T-helper 17 cell (primary cell): ENCODE data around the gene CD300LF. TPM values are rescaled to one million over a fixed set of nuclear protein-coding genes. Genes with fewer than 3 reads are reported as not detected.

Source experiments
- ATAC-seq: fragments of 150-1000 bp; cut with Tn5 transposase; 2 replicates; pipeline ENCODE4 v1.10.0; 2021; ENCODE audit warnings: mild to moderate bottlenecking, moderate library complexity
- DNase-seq, 3 donors: peaks; one replicate each; pipeline versions ENCODE4 v3.0.0 to v3.0.0-alpha.2; 2020 to 2021
- H3K9me3 ChIP-seq: one replicate; pipeline ENCODE4 v1.7.0; 2013; ENCODE audit warnings: low read length, mild to moderate bottlenecking; ENCODE audit not compliant: control insufficient read depth, poor library complexity, severe bottlenecking
- H3K27ac Mint-ChIP-seq: one replicate; pipeline ENCODE4 v1.8.0; 2022; ENCODE audit warnings: mild to moderate bottlenecking, moderate library complexity, mixed read lengths
- H3K27me3 Mint-ChIP-seq: one replicate; pipeline ENCODE4 v1.8.0; 2022; ENCODE audit warnings: mixed read lengths
- H3K36me3 Mint-ChIP-seq: one replicate; pipeline ENCODE4 v1.8.0; 2022; ENCODE audit warnings: low read depth, mixed read lengths
- H3K4me1 Mint-ChIP-seq: one replicate; pipeline ENCODE4 v1.8.0; 2022; ENCODE audit warnings: mild to moderate bottlenecking, mixed read lengths
- H3K4me3 Mint-ChIP-seq: one replicate; pipeline ENCODE4 v1.8.0; 2022; ENCODE audit warnings: mild to moderate bottlenecking, moderate library complexity, mixed read lengths
- total RNA-seq, 4 donors: library from RNA in 2 of 4; stranded (reverse) in 2 of 4; gene quantifications; one replicate each; pipeline ENCODE4 v1.2.3 and lab custom pipeline; 2022 to 2026

CD300LF gene
- total RNA-seq, 2 donors from 2014 or later, result 0.29 to 1.9 TPM

DNA sequence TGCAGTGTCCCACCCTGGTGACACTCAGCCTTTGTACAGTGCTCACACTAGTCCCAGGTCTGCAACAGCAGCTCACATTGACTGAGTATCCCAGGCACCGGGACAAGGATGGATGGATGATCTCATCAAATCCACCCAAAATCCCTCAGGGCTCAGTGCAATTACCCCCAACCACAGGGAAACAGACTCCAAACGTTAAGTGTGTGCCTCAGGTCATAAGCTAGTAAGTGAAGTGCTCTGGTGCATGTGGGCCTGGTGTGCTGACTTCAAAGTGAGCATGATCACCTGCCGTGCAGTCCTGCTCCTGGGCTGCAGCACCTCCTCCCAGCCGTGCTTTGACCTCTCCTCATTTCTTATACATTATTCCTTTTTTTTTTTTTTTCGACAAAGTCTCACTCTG lies 58.0 kb downstream of the CD300LF start:
- no peaks in the 10 kb centered on the region for H3K9me3 ChIP-seq
- Mint-ChIP-seq H3K36me3 (peaks cover 7% of the 10 kb centered on the region), H3K4me3 (no peak overlapping the region), H3K27me3 (peaks cover 53% of the 10 kb centered on the region), H3K4me1 (peaks cover 9% of the 10 kb centered on the region), H3K27ac (no peak overlapping the region)
- ATAC-seq, result no peak
- DNase-seq, result no peak

DNA sequence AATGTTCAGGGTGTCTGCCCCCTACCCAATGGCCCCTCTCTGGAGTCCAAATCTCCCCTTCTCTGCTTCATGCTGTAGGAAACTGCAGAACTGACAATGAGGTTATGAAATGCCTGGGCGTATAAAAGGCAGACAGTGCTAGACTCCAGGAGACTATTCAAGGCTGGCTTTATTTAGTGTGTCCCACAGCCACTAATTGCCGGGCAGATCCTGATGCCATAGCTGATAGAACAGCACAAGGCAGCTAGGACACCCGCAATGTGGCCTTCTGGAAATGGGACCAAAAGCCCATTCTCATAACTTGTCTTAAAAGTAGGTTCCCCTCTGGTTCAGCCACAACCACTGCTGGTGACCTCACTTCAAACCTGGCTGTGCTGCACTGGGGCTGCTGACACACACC lies 60.7 kb downstream of the CD300LF start:
- no peaks in the 10 kb centered on the region for H3K9me3 ChIP-seq
- peaks cover 62% of the 10 kb centered on the region for H3K27me3 Mint-ChIP-seq
- peaks cover 6% of the 10 kb centered on the region for H3K4me1 Mint-ChIP-seq
- ATAC-seq (no peak), DNase-seq (no peak)
- peaks cover 7% of the 10 kb centered on the region for H3K36me3 Mint-ChIP-seq
- no peak overlapping the region for H3K27ac Mint-ChIP-seq
- H3K4me3 Mint-ChIP-seq, result no peak overlapping the region

DNA sequence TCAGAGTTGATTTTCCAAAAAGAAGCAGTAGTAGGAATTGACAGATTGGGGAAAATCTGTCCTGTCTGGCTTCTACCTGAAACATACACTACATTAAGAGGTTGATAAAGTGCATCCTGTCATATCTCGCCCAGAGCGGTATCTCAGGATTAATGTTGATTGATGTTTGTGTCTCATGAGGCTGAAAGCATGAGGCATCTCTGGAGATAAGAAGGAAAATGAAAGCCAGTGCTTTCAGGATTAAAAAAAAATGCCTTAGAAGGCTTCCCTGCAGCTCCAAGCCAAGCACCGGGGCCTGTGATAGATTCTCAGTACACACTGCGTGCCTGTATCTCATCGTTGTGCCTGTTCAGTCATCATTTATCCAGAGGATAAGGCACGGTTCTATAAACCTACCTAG lies 62.8 kb downstream of the CD300LF start:
- no peak for DNase-seq
- H3K27me3 Mint-ChIP-seq, result peaks cover 82% of the 10 kb centered on the region
- H3K9me3 ChIP-seq, result no peaks in the 10 kb centered on the region
- no peak overlapping the region for H3K27ac Mint-ChIP-seq
- H3K4me1 Mint-ChIP-seq, result peaks cover 8% of the 10 kb centered on the region
- peaks cover 7% of the 10 kb centered on the region for H3K36me3 Mint-ChIP-seq
- no peak for ATAC-seq
- H3K4me3 Mint-ChIP-seq, result no peak overlapping the region

DNA sequence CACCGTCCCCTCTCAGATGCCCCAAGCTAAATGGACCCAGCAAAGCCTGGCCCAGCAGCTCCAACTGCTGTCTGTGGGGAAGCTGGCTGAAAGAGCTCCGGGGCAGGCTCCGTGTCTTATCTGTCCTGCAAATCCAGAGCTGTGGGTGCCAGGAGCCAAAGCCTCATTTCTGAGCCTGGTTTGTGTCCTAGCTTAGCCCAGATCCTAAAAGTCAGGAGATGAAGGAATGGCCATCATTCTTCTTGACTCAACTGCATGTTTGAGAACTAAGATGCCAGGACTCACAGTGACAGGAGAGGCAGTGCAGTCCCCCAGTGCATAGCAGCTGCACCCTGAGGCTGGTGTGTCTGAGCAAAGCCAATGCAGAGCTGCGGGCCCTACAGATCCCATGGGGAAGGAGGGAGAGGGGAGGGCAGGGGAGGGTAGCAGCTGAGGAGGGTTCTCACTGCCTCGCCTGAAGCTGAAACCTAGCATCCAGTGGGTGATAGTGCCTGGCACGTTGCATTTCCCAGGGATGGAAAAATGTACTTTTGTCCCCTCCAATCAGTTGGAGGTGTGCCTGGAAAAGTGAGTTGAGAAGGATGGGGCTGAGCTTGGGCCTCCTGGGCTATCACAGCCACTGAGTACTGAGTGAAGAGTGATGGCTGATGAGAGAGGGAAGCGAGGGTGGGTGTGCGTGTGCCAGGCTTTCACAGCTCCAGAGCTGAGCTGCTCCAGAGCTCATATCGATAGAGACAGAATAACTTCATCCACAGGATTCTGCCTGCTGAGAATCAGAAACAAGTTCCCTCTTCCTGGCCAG lies 64.7 kb downstream of the CD300LF start:
- no peak overlapping the region for H3K4me3 Mint-ChIP-seq
- H3K36me3 Mint-ChIP-seq, result peaks cover 10% of the 10 kb centered on the region
- no peak for ATAC-seq
- H3K27me3 Mint-ChIP-seq, result peaks cover 84% of the 10 kb centered on the region
- no peak for DNase-seq
- H3K27ac Mint-ChIP-seq, result no peak overlapping the region
- H3K4me1 Mint-ChIP-seq, result peaks cover 8% of the 10 kb centered on the region
- no peaks in the 10 kb centered on the region for H3K9me3 ChIP-seq

DNA sequence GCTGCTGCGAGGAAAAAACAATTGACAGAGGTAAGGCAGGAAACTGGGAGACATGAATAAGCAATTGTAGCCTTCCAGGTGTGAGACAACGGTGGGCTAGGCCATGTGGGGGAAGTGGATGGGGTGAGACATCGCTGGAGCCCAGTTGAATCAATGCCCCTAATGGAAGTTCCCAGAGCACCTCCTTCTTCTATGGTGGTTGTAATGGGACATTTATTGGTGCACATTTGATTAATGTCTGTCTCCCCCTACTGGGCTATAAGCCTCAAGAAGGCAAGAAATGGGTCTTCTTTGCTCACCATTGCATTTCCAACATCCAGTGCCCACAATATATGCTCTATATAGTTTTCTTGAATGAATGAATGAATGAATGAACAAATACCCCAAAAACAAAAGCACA lies 66.5 kb downstream of the CD300LF start:
- Mint-ChIP-seq H3K36me3 (peaks cover 8% of the 10 kb centered on the region), H3K4me1 (peaks cover 2% of the 10 kb centered on the region), H3K27me3 (peaks cover 84% of the 10 kb centered on the region), H3K27ac (peak overlapping the region; percentile 37), H3K4me3 (no peak overlapping the region)
- H3K9me3 ChIP-seq, result no peaks in the 10 kb centered on the region
- ATAC-seq (no peak), DNase-seq (no peak)

DNA sequence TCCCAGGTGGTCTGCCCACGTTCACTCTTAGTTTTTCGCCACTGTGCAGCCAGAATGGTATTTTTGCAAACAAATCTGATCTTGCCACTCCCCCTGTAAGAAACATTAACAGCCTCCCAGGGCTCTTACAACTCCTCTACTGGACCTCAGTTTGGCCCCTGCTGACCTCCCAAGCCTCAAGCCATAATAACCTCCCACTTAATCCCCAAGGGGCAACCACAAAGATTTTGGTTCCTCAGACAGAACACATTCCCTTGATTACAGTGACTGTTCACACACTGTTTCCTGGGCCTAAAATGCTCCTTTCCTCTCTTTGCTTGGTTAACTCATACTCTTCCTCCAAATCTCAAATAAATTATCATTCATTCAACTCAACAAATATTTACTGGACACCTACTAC lies 67.7 kb downstream of the CD300LF start:
- Mint-ChIP-seq H3K4me3 (no peak overlapping the region), H3K36me3 (peaks cover 5% of the 10 kb centered on the region), H3K4me1 (peaks cover 3% of the 10 kb centered on the region), H3K27me3 (peaks cover 82% of the 10 kb centered on the region), H3K27ac (no peak overlapping the region)
- no peaks in the 10 kb centered on the region for H3K9me3 ChIP-seq
- ATAC-seq, result no peak
- DNase-seq, result no peak

DNA sequence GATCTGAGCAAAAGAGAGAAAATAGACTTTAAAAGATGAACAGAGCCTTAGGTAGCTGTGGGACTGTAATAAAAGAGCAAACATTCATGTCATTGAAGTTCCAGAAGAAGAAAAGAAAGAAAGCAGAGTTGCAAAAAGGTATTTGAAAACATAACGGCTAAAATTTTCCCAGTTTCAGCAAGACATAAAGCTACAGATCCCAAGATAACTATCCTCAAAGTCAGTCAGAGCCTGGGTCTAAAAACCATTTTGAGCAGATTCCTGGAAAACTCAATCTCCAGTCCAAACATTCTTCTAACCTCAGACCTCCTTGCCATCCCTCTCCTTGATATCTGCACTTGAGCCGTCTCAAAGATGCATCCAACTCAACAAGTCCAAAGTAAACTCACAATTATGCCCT lies 68.3 kb downstream of the CD300LF start:
- no peaks in the 10 kb centered on the region for H3K9me3 ChIP-seq
- Mint-ChIP-seq H3K27ac (no peak overlapping the region), H3K4me1 (peaks cover 8% of the 10 kb centered on the region), H3K36me3 (peaks cover 5% of the 10 kb centered on the region), H3K27me3 (peaks cover 83% of the 10 kb centered on the region), H3K4me3 (no peak overlapping the region)
- ATAC-seq, result no peak
- no peak for DNase-seq

Other genes starting within 250 kb of the CD300LF start
- gene CD300A, start 246.3 kb downstream of the CD300LF start, total RNA-seq, result 1 to 10 TPM; 2.4 to 9.6 TPM
- gene CD300LB, start 181.4 kb downstream of the CD300LF start, total RNA-seq, result 1 to 10 TPM in 1 of 2 donors, under 1 TPM in 1; 0.34 to 1.4 TPM
- 1 to 10 TPM in 1 of 2 donors, under 1 TPM in 1; 0.37 to 1.2 TPM for gene CD300C, start 166.8 kb downstream of the CD300LF start, total RNA-seq
- not detected for gene CD300H, start 145.4 kb downstream of the CD300LF start, total RNA-seq
- gene CD300LD, start 120.6 kb downstream of the CD300LF start, total RNA-seq, result not detected
- gene CD300E, start 89.2 kb downstream of the CD300LF start, total RNA-seq, result 1 to 10 TPM in 1 of 2 donors, under 1 TPM in 1; 0.81 to 5.7 TPM
- 10 to 100 TPM; 41.4 to 83.3 TPM for gene RAB37, start 24.3 kb upstream of the CD300LF start, total RNA-seq
- 100 to 1,000 TPM; 130 to 132 TPM for gene NHERF1, start 35.7 kb upstream of the CD300LF start, total RNA-seq
- 10 to 100 TPM; 32.3 to 32.8 TPM for gene NAT9, start 63.4 kb upstream of the CD300LF start, total RNA-seq
- not detected for gene GRIN2C, start 147.0 kb upstream of the CD300LF start, total RNA-seq
- gene FDXR, start 160.1 kb upstream of the CD300LF start, total RNA-seq, result 1 to 10 TPM; 4.5 to 8.7 TPM
- gene FADS6, start 180.7 kb upstream of the CD300LF start, total RNA-seq, result not detected
- gene USH1G, start 210.3 kb upstream of the CD300LF start, total RNA-seq, result not detected
- not detected for gene OTOP2, start 211.3 kb upstream of the CD300LF start, total RNA-seq
- not detected for gene OTOP3, start 223.0 kb upstream of the CD300LF start, total RNA-seq